H1 (cell line): ENCODE results near the gene SH3BP5. TPM values are rescaled to one million over a fixed set of nuclear protein-coding genes. Genes with fewer than 3 reads are reported as not detected.
"Not testable (repeated sequence)": the region's sequence is repeated elsewhere in the genome, so short reads cannot be mapped to it uniquely, and the experiment has no call there.

Experiments used
- CTCF ChIA-PET: fragments of 300-600 bp; sonication (Branson Sonifier 250); formaldehyde crosslinking; loops from one replicate; lab custom pipeline; 2021; ENCODE audit not compliant: partially characterized antibody; lab: Charles Lee
- POLR2A ChIA-PET: fragments of 300-600 bp; sonication (Branson Sonifier 250); formaldehyde crosslinking; loops from one replicate; lab custom pipeline; 2021; ENCODE audit warnings: inconsistent platforms; ENCODE audit not compliant: partially characterized antibody; lab: Charles Lee
- DNase-seq, 2 experiments: peaks; one replicate each; pipeline versions ENCODE4 v3.0.0 to v3.0.0-alpha.2; 2010 to 2022; ENCODE audit warnings: low spot score in 2 of 2, low read depth in 1 of 2, mixed read lengths in 1 of 2
- FAIRE-seq: peaks from 2 replicates; lab custom pipeline; 2011; peaks lifted over from hg19 to GRCh38; lab: Jason Lieb, UNC
- H2AFZ ChIP-seq: 2 replicates; pipeline ENCODE4 v1.8.1; 2012; ENCODE audit warnings: low read length, inconsistent platforms
- H2AK5ac ChIP-seq: 2 replicates; pipeline ENCODE4 v1.6.1; 2013; ENCODE audit warnings: low read depth, low read length
- H2BK120ac ChIP-seq: replicated peaks from 2 replicates; pipeline ENCODE3; 2013; ENCODE audit warnings: low read depth, low read length, inconsistent platforms
- H2BK12ac ChIP-seq: 2 replicates; pipeline ENCODE4 v1.6.1; 2013; ENCODE audit warnings: low read depth, low read length
- H2BK15ac ChIP-seq: 2 replicates; pipeline ENCODE4 v1.6.1; 2013; ENCODE audit warnings: low read length
- H2BK20ac ChIP-seq: 2 replicates; pipeline ENCODE4 v1.6.1; 2013; ENCODE audit warnings: low read length
- H2BK5ac ChIP-seq: 2 replicates; pipeline ENCODE4 v1.6.1; 2013; ENCODE audit warnings: low read depth, low read length
- H3K14ac ChIP-seq: 2 replicates; pipeline ENCODE4 v1.6.1; 2013; ENCODE audit warnings: inconsistent platforms; ENCODE audit not compliant: insufficient read length
- H3K18ac ChIP-seq: 2 replicates; pipeline ENCODE4 v1.6.1; 2013; ENCODE audit warnings: low read length; ENCODE audit errors: extremely low read depth
- H3K23ac ChIP-seq: 2 replicates; pipeline ENCODE4 v1.6.1; 2013; ENCODE audit warnings: inconsistent platforms; ENCODE audit not compliant: insufficient read length
- H3K23me2 ChIP-seq: 2 replicates; pipeline ENCODE4 v1.6.1; 2013; ENCODE audit warnings: low read depth, low read length
- H3K27ac ChIP-seq: 2 replicates; pipeline ENCODE4 v1.6.1; 2011; ENCODE audit warnings: low read depth, low read length, inconsistent platforms
- H3K27me3 ChIP-seq, 4 experiments: replicated peaks in 1 of 4; 1 replicate in 1 of 4; 2 replicates in 3 of 4; pipeline versions ENCODE4 v1.6.1 to v1.8.1; 2011 to 2013; ENCODE audit warnings: low read length in 3 of 4, mild to moderate bottlenecking in 3 of 4, inconsistent platforms in 2 of 4, mixed read lengths in 2 of 4, moderate library complexity in 1 of 4; ENCODE audit not compliant: control insufficient read depth in 3 of 4, insufficient read depth in 3 of 4; ENCODE audit errors: extremely low read depth in 1 of 4
- H3K36me3 ChIP-seq, 4 experiments: 2 replicates each; pipeline versions ENCODE4 v1.6.1 to v1.8.1; 2011 to 2013; ENCODE audit warnings: mild to moderate bottlenecking in 4 of 4, low read length in 3 of 4, moderate library complexity in 2 of 4, control low read depth in 1 of 4, inconsistent platforms in 1 of 4; ENCODE audit not compliant: insufficient read depth in 4 of 4, control insufficient read depth in 2 of 4
- H3K4ac ChIP-seq: replicated peaks from 2 replicates; pipeline ENCODE3; 2013; ENCODE audit warnings: low read length, low read depth, mixed read lengths, inconsistent platforms; ENCODE audit not compliant: insufficient read length
- H3K4me1 ChIP-seq, 4 experiments: replicated peaks in 1 of 4; 1 replicate in 1 of 4; 2 replicates in 3 of 4; pipeline versions ENCODE4 v1.6.1 to v1.8.1; 2011 to 2013; ENCODE audit warnings: low read length in 3 of 4, inconsistent platforms in 2 of 4, mixed read lengths in 1 of 4; ENCODE audit not compliant: insufficient read depth in 4 of 4, control insufficient read depth in 3 of 4
- H3K4me2 ChIP-seq, 2 experiments: 2 replicates each; pipeline versions ENCODE4 v1.6.1 to v1.8.1; 2011 to 2013; ENCODE audit warnings: low read depth in 2 of 2, low read length in 2 of 2, control low read depth in 1 of 2, inconsistent platforms in 1 of 2, mild to moderate bottlenecking in 1 of 2; ENCODE audit not compliant: insufficient read depth in 1 of 2
- H3K4me3 ChIP-seq, 4 experiments: fragments of 200-600, 300-600 bp in 1 of 4; sonication (generic), shearing (Covaris generic), sonication (Bioruptor Twin) in 1 of 4; 2 replicates each; pipeline versions ENCODE4 v1.5.1 to v1.8.1; 2011 to 2016; ENCODE audit warnings: low read length in 4 of 4, low read depth in 3 of 4, control low read depth in 2 of 4, inconsistent platforms in 2 of 4, mild to moderate bottlenecking in 2 of 4, mixed read lengths in 1 of 4, moderate library complexity in 1 of 4; ENCODE audit not compliant: insufficient read depth in 2 of 4; ENCODE audit errors: extremely low read depth in 1 of 4
- H3K56ac ChIP-seq: replicated peaks from 2 replicates; pipeline ENCODE3; 2013; ENCODE audit warnings: low read depth, mild to moderate bottlenecking, mixed read lengths, low read length, inconsistent platforms; ENCODE audit not compliant: insufficient read length
- H3K79me1 ChIP-seq: 2 replicates; pipeline ENCODE4 v1.6.1; 2013; ENCODE audit warnings: low read depth, low read length, control low read depth
- H3K79me2 ChIP-seq, 2 experiments: 2 replicates each; pipeline versions ENCODE4 v1.6.1 to v1.8.1; 2012 to 2013; ENCODE audit warnings: low read length in 2 of 2, mild to moderate bottlenecking in 2 of 2, inconsistent platforms in 1 of 2; ENCODE audit not compliant: insufficient read depth in 2 of 2, control insufficient read depth in 1 of 2
- H3K9ac ChIP-seq, 4 experiments: replicated peaks in 1 of 4; 1 replicate in 1 of 4; 2 replicates in 3 of 4; pipeline versions ENCODE4 v1.6.1 to v1.8.1; 2011 to 2013; ENCODE audit warnings: low read depth in 3 of 4, low read length in 3 of 4, control low read depth in 2 of 4, mild to moderate bottlenecking in 2 of 4, moderate library complexity in 2 of 4, inconsistent platforms in 1 of 4; ENCODE audit errors: extremely low read depth in 1 of 4
- H3K9me3 ChIP-seq, 2 experiments: 2 replicates each; pipeline versions ENCODE4 v1.6.1 to v1.8.1; 2012 to 2013; ENCODE audit warnings: mild to moderate bottlenecking in 2 of 2, moderate library complexity in 2 of 2, control low read depth in 1 of 2, inconsistent platforms in 1 of 2, low read depth in 1 of 2, low read length in 1 of 2, mixed read lengths in 1 of 2; ENCODE audit not compliant: insufficient read depth in 2 of 2
- H4K20me1 ChIP-seq, 2 experiments: replicated peaks in 1 of 2; 2 replicates each; pipeline versions ENCODE3 to v1.8.1; 2011 to 2013; ENCODE audit warnings: inconsistent platforms in 2 of 2, low read length in 2 of 2, mild to moderate bottlenecking in 1 of 2; ENCODE audit not compliant: insufficient read depth in 2 of 2, control insufficient read depth in 1 of 2
- H4K5ac ChIP-seq: 2 replicates; pipeline ENCODE4 v1.6.1; 2013; ENCODE audit warnings: low read length, low read depth, mixed read lengths, inconsistent platforms; ENCODE audit not compliant: insufficient read length
- H4K8ac ChIP-seq: 2 replicates; pipeline ENCODE4 v1.8.0; 2013; ENCODE audit warnings: mild to moderate bottlenecking, moderate library complexity, low read length, inconsistent platforms; ENCODE audit not compliant: insufficient read depth; ENCODE audit errors: extremely low read depth
- H4K91ac ChIP-seq: replicated peaks from 2 replicates; pipeline ENCODE3; 2013; ENCODE audit warnings: low read length, mixed read lengths, inconsistent platforms; ENCODE audit not compliant: insufficient read length
- WGBS, 2 experiments: shearing (Covaris generic) in 1 of 2; methylation state at CpG; one replicate each; pipeline versions ENCODE4 v1.1.6 to v1.1.7; 2013 to 2015; ENCODE audit warnings: low lambda C conversion rate in 2 of 2, mixed read lengths in 2 of 2, inconsistent platforms in 1 of 2, low coverage in 1 of 2, missing lambda C conversion rate in 1 of 2; ENCODE audit not compliant: insufficient replicate concordance in 2 of 2, insufficient coverage in 1 of 2, insufficient read length in 1 of 2; ENCODE audit errors: extremely low coverage in 1 of 2, missing lambda C conversion rate in 1 of 2; 5-methylcytosine and 5-hydroxymethylcytosine counted together
- polyA plus RNA-seq, 7 experiments: library from polyadenylated mRNA; depleted of rRNA in 3 of 7; stranded (reverse) in 5 of 7; unstranded in 2 of 7; fragments of >200 nt in 5 of 7; fragments of 200-250 nt in 2 of 7; gene quantifications; 1 replicate in 5 of 7; 2 replicates in 1 of 7; 4 replicates in 1 of 7; pipeline versions ENCODE4 v1.2.1 to v1.2.3, GENCODE V29; 2011 to 2013; ENCODE audit warnings: missing spikeins in 2 of 7, mixed read lengths in 2 of 7
- total RNA-seq: library from RNA; stranded (reverse); fragmentation: NEBNext Ultra II Directional; extraction: Animal tissue kit (Norgen Biotek cat#: 25700); gene quantifications from 2 replicates; pipeline ENCODE4 v1.2.1, GENCODE V29; 2021

The SH3BP5 gene
- total and polyA plus RNA-seq, 2 of the 8 experiments (the other 6 are each of a cell fraction or from before 2014, with no cell fraction given), result 7.1 to 9.7 TPM

DNA sequence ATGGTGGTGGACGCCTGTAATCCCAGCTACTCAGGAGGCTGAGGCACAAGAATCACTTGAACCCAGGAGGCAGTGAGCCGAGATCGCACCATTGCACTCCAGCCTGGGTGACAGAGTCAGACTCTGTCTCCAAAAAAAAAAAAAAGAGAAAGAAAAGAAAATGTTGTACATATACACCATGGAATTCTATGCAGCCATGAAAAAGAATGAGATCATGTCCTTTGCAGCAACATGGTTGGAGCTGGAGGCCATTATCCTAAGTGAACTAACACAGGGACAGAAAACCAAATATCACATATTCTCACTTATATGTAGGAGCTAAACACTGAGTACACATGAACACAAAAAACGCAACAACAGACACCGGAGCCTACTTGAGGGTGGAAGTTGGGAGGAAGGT, 17.1 kb upstream of the SH3BP5 start:
- not testable (repeated sequence) for H4K91ac ChIP-seq, H3K9ac ChIP-seq, H3K23me2 ChIP-seq, H3K23ac ChIP-seq, H2BK12ac ChIP-seq, H3K4me3 ChIP-seq, H3K14ac ChIP-seq, H2BK5ac ChIP-seq, H2AK5ac ChIP-seq, H2BK15ac ChIP-seq, H2BK20ac ChIP-seq, H3K79me2 ChIP-seq, H3K56ac ChIP-seq, H3K36me3 ChIP-seq, H3K4me1 ChIP-seq, H4K8ac ChIP-seq, H4K20me1 ChIP-seq, H3K27me3 ChIP-seq, H3K4me2 ChIP-seq, H2BK120ac ChIP-seq, FAIRE-seq, H3K4ac ChIP-seq, H2AFZ ChIP-seq, H4K5ac ChIP-seq, H3K79me1 ChIP-seq, H3K18ac ChIP-seq, DNase-seq, H3K27ac ChIP-seq
- 93% methylated on average over 5 of the region's 5 CpGs; no CpG with 5 or more reads in 1 of the 2 experiments for WGBS, 2 experiments
- ChIA-PET CTCF (interaction anchor here (0.6 to 6.2 kb wide), 4 partner anchors 11 to 265 kb away, joined by 3 to 25 read pairs (median 4); no protein-coding TSS in a partner anchor), POLR2A (interaction anchor here (0.6 kb wide), 1 partner anchor 17 kb away, joined by 3 read pairs; no protein-coding TSS in a partner anchor)
- H3K9me3 ChIP-seq, result peaks cover 13% of the 10 kb centered on the region in 2 experiments
